Cardiac muscle cell (in vitro differentiated cells and primary cell): ENCODE data around the gene MORN5. TPM values are rescaled to one million over a fixed set of nuclear protein-coding genes. Genes with fewer than 3 reads are reported as not detected.

Experiments used
- DNase-seq, 2 donors: peaks; one replicate each; pipeline versions ENCODE4 v3.0.0 to v3.0.0-alpha.2; 2010 to 2017; ENCODE audit warnings: low read depth in 1 of 2, low spot score in 1 of 2
- H3K27ac ChIP-seq: fragments of 200-600 bp; sonication (generic); 2 replicates; pipeline ENCODE4 v1.5.1; 2016
- H3K27me3 ChIP-seq: fragments of 200-600 bp; sonication (generic); 2 replicates; pipeline ENCODE4 v1.6.0; 2016; ENCODE audit warnings: control low read depth
- H3K36me3 ChIP-seq: fragments of 200-600 bp; sonication (generic); 2 replicates; pipeline ENCODE4 v1.5.1; 2016; ENCODE audit warnings: control low read depth
- H3K4me1 ChIP-seq: fragments of 200-600 bp; sonication (generic); 2 replicates; pipeline ENCODE4 v1.8.1; 2017; ENCODE audit warnings: low read depth, mild to moderate bottlenecking, mixed run types
- H3K4me3 ChIP-seq: fragments of 200-600 bp; sonication (generic); 2 replicates; pipeline ENCODE4 v1.5.1; 2016; ENCODE audit warnings: mild to moderate bottlenecking
- H3K9me3 ChIP-seq: fragments of 200-600 bp; sonication (generic); 2 replicates; pipeline ENCODE4 v1.5.1; 2017; ENCODE audit warnings: low read depth, mild to moderate bottlenecking, control low read depth
- polyA plus RNA-seq: library from polyadenylated mRNA; unstranded; fragments of >200 nt; fragmentation: Nextera tagmentation; extraction: Ambion mirVana; gene quantifications from 2 replicates; pipeline ENCODE4 v1.2.1, GENCODE V29; 2016
- total RNA-seq: library from RNA; depleted of rRNA; stranded (reverse); fragments of >200 nt; gene quantifications from 2 replicates; pipeline ENCODE4 v1.2.3, GENCODE V29; 2016
- TF ChIP-seq, protein P1 (sequence below): IDR thresholded peaks from 2 replicates; pipeline ENCODE4 v1.5.1; 2012; ENCODE audit warnings: low read depth, mild to moderate bottlenecking, low read length

The MORN5 gene
- total and polyA plus RNA-seq, 2 experiments from 2014 or later, result not detected

GRCh38 chr9:122151267-122151828 lies 8.4 kb upstream of the MORN5 start:
- TF ChIP-seq, protein P1, sequence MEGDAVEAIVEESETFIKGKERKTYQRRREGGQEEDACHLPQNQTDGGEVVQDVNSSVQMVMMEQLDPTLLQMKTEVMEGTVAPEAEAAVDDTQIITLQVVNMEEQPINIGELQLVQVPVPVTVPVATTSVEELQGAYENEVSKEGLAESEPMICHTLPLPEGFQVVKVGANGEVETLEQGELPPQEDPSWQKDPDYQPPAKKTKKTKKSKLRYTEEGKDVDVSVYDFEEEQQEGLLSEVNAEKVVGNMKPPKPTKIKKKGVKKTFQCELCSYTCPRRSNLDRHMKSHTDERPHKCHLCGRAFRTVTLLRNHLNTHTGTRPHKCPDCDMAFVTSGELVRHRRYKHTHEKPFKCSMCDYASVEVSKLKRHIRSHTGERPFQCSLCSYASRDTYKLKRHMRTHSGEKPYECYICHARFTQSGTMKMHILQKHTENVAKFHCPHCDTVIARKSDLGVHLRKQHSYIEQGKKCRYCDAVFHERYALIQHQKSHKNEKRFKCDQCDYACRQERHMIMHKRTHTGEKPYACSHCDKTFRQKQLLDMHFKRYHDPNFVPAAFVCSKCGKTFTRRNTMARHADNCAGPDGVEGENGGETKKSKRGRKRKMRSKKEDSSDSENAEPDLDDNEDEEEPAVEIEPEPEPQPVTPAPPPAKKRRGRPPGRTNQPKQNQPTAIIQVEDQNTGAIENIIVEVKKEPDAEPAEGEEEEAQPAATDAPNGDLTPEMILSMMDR, result no peak
- no peaks in the 10 kb centered on the region for H3K27me3 ChIP-seq
- H3K36me3 ChIP-seq, result peaks cover 32% of the 10 kb centered on the region
- no peak overlapping the region for H3K27ac ChIP-seq
- DNase-seq, result no peak
- no peaks in the 10 kb centered on the region for H3K4me1 ChIP-seq
- no peak overlapping the region for H3K4me3 ChIP-seq
- no peaks in the 10 kb centered on the region for H3K9me3 ChIP-seq

DNA sequence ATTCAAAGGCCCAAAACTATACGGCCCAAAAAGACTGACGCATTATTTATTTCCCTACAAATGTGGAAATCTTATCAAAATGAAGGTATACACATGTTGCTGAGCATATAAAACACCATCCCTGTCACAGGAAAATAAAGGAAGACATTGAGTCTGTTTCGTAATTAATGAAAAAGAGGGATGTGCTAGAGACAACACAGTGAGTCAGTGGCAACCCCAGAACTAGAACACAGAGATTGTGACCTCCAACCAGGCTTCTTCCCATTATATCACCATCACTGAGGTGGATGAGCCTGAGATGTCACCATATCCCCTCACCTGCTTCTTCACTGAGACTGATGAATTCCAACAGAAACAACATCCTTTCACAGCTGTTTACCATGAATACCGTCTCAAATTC lies 3.9 kb upstream of the MORN5 start:
- TF ChIP-seq, protein P1, result no peak
- Histone ChIP-seq H3K27me3 (no peaks in the 10 kb centered on the region), H3K4me1 (no peaks in the 10 kb centered on the region), H3K4me3 (no peak overlapping the region), H3K9me3 (no peaks in the 10 kb centered on the region), H3K27ac (no peak overlapping the region), H3K36me3 (peaks cover 5% of the 10 kb centered on the region)
- DNase-seq, result no peak

- TF ChIP-seq, protein P1, result peak; percentile 55
- DNase-seq, result peak; percentile 24 to 62
- no peaks in the 10 kb centered on the region for H3K27me3 ChIP-seq
- no peak overlapping the region for H3K27ac ChIP-seq
- no peak overlapping the region for H3K4me3 ChIP-seq
- H3K9me3 ChIP-seq, result no peaks in the 10 kb centered on the region
- H3K36me3 ChIP-seq, result no peaks in the 10 kb centered on the region
- H3K4me1 ChIP-seq, result no peaks in the 10 kb centered on the region
Measured at GRCh38 chr9:122158202-122158601, 1.5 kb upstream of the MORN5 start.

- DNase-seq, result no peak
- peak overlapping the region; percentile 74 for H3K4me3 ChIP-seq
- H3K9me3 ChIP-seq, result no peaks in the 10 kb centered on the region
- peaks cover 7% of the 10 kb centered on the region for H3K27me3 ChIP-seq
- H3K36me3 ChIP-seq, result no peaks in the 10 kb centered on the region
- TF ChIP-seq, protein P1, result no peak
- H3K4me1 ChIP-seq, result no peaks in the 10 kb centered on the region
- no peak overlapping the region for H3K27ac ChIP-seq
Measured at GRCh38 chr9:122159925-122160246, 178 bp downstream of the MORN5 start.

- no peaks in the 10 kb centered on the region for H3K36me3 ChIP-seq
- peaks cover 8% of the 10 kb centered on the region for H3K27me3 ChIP-seq
- no peak overlapping the region for H3K27ac ChIP-seq
- H3K9me3 ChIP-seq, result no peaks in the 10 kb centered on the region
- no peak for DNase-seq
- TF ChIP-seq, protein P1, result no peak
- H3K4me3 ChIP-seq, result no peak overlapping the region
- H3K4me1 ChIP-seq, result no peaks in the 10 kb centered on the region
Measured at GRCh38 chr9:122162415-122162814, 2.7 kb downstream of the MORN5 start.

DNA sequence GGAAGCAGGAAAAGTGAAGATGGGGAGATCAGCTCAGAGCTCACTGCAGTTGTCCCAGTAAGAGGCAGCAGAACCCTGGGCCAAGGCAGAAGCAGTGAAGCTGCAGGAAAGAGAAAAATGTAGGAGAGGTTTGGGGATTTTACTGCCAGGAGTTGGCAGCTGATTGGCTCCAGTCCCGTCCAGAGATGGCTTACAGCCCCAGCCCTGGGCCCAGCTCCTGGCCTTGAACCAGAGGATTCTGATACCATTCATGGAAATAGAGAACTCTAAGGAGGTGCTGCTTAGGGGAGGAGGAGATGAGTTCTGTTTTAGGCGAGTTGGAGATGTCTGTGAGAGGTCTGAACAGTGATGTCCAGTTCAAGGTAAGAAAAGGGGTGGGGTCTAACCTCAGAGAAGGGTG lies 4.6 kb downstream of the MORN5 start:
- Histone ChIP-seq H3K36me3 (no peaks in the 10 kb centered on the region), H3K27ac (no peak overlapping the region), H3K9me3 (no peaks in the 10 kb centered on the region), H3K27me3 (peaks cover 8% of the 10 kb centered on the region), H3K4me3 (no peak overlapping the region), H3K4me1 (no peaks in the 10 kb centered on the region)
- no peak for DNase-seq
- TF ChIP-seq, protein P1, result no peak
